CD4-positive, alpha-beta T cell treated with Interleukin-21 for 1 hour (primary cell): ENCODE data around the gene ZBTB25.

Experiments
- DNase-seq: peaks from one replicate; pipeline ENCODE4 v3.0.0-alpha.2; 2020

ZBTB25 gene

DNA sequence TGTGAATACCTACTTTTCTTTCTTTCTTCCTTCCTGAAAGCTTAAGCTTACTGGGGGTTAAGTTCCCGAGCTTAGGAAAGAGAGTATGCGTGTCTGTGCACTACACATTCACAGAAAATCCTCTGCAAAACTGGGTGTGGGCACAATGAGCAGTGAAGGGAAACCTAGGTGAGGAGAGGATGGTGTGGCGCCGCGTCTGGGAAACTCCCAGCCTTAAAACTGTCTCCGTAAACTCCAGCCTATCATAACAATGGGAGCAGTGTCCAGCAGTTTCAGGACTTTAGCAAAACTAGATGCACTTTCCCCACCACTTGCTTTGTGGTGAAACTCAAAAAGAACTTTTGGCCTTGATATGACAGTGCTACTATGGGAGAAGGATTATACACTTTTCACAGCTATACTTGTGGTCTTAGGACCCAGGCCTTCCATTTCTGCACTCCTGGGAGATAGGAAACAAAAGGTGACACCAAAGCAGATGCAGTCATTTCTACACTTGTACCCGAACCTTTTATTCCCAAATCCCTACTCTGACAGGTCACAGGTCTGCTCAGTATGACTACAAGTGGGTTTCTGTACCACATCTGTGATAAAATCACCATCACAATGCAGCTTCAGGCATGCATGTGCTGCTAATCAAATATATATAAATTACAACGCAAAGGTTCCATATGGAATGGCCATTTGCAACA lies 27.9 kb downstream of the ZBTB25 start:
- no peak for DNase-seq

DNA sequence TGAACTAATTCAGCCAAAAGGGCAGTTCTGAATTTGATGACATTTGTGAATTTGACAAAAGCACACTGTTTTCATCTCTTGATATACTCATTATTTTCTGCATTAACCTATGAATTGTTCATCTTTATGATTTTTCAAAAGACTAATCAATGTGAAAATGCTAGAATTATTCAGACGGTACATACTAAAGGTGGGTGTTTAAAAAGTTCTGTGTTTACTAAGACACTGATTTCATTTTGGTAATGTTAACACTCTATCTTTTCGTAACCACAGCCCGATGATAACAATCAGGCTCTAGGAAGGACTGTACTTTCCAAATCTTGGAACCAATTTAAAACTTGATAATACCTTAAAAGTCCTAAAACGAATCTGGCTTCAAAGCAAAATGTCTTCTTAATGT lies 28.9 kb downstream of the ZBTB25 start:
- DNase-seq: no peak

DNA sequence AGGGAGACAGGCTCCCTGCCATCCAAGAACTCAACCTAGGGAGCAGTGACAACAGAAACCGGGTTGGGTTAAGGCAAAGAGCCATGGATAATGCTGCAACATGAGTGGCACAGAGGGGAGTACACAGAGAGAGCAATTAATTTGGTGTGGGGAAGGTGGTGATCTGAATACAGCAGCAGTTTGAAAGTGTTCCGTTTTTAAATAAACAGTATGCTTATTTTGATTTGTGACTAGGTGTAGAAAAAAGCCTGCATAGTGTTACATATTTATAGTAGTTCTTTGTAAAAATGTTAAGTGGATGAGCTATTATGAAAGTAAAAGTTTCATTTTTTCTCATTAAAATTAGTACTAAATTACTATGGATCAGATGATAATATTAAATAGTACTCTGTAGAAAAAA lies 29.6 kb downstream of the ZBTB25 start:
- no peak for DNase-seq

DNA sequence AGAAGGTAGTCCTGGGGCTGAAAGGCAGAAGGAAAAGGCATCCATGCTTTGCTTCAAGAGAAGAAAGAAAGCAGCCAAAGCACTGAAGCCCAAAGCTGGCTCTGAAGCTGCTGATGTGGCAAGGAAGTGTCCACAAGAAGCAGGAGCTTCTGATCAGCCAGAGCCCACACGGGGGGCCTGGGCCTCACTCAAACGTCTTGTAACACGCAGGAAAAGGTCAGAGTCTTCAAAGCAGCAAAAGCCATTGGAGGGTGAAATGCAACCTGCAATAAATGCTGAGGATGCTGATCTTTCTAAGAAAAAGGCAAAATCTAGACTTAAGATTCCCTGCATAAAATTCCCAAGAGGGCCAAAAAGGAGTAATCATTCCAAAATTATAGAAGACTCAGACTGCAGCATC lies 35.2 kb downstream of the ZBTB25 start:
- DNase-seq: no peak

DNA sequence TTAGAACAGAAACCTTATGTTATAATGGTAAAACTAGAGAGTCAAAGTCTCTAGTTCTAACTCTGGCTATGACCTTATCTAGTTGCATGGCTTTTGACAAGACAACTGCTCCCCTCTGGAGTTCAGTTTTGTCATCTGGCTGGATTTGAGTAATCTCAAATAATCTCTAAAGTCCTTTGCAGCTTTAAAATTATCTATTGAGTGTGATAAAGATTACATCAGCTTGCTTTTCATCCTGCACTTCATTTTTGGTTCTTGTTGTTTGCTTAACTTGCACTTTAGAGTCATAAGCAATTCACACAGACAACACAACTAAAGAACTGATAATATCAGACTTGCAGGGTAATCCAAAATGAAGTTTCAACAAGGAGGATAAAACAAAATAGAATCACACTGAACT lies 36.1 kb downstream of the ZBTB25 start:
- no peak for DNase-seq

DNA sequence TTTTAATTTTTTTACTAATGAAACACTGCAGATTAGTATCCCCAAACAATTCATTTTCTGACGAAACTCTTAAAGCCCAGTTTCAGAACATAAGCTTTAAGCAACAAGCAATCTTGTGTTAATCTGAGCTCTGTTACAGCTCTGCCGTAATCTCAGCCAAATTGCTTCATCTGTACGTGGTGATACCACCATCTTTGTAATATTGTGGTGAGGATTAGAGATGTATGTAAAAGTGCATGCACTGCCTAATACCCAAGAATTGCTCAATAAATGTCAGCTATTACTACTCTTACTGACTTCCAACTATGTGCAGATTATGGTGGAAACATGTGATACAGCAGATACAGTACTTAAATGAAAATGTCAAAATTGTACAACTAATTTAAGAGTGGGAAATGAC lies 36.5 kb downstream of the ZBTB25 start:
- DNase-seq: no peak

DNA sequence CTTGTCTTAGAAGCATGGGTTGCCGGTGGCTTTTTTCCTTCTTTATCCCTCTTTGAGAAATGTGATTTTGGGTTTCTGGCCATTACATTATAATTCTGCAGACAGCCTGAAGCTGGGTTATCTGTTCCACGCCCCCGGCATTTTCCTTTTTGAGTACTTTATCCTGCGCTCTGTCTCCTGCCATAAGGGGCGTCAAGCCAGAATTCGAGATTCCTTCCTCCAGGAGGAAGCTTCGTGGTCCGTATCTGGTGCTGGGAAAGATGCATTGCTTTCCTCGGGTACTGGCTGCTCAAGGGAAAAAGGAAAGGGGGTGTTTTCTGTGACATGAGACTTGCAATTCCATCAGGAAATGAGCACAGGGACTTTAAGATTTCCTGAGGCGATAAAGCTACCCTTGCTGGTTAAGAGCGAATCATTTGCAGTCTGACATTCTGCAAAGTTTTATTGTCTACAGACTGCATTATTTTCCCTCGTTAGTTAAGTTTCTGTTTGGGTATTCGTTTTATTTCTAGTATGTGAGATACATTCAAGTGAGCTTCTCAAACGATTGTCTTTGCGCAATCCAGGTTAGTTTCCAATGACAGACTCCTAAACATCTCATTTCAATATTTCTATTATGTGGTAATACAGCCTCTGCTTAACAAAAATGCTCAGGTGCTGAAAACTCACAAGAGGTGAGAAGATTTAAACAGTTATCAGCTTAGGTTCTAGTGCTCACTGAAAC lies 37.6 kb downstream of the ZBTB25 start:
- no peak for DNase-seq

DNA sequence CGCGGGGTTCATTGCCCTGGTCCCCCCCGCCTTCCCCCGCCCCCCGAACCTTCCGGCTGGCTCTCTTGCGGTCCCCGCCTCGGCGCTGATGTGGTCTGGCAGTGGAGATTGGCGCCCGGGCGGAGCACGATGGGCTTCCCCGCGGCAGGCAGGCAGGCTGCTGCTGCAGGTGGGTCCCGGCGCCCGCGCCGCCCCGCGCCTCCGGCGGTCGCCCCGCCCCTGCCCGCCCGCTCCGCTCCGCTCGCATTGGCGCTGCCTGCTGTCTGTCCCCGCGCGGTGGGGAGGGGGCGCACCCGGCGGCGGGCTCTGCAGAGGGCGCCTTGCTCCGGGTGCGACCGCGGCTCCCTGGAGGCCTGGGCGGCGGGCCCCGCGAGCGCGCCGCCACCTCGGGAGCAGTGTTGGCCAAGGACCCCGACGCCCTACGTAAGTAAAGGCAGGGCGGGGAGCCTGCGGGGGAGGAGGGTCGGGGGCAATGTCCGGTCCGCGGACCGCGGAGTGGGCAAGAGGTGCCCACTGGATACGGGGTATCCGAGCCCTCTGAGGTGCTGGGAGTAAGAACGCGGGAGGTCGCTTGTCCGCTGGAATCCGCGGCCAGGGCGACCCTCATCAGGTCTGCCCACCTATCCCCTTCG lies 38.3 kb downstream of the ZBTB25 start, which contains the start of gene AKAP5:
Gene AKAP5, plus strand, starts transcription at position 309 of the 632 bp plus-strand sequence. CDS start 2,896 bp downstream, outside the sequence.
- DNase-seq: peak; percentile 77

DNA sequence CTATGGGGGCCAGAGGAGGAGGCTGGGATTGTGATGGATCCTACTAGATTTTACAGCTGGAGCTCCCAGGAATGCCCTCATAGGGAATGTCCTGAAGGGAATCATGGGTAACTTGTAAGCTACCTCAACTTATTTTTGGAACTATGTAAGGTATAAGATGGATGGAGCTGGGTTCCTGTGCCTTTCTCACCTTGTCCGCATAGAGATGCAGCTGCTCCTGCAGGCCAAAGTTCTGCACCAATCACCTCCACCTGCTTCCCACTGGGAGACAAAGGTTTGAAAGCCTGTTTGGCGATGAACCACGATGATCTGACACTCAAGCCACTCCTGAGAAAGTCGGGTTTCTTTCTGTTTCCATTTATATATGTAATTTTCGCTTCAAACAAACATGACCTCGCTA lies 39.0 kb downstream of the ZBTB25 start:
- DNase-seq: no peak

DNA sequence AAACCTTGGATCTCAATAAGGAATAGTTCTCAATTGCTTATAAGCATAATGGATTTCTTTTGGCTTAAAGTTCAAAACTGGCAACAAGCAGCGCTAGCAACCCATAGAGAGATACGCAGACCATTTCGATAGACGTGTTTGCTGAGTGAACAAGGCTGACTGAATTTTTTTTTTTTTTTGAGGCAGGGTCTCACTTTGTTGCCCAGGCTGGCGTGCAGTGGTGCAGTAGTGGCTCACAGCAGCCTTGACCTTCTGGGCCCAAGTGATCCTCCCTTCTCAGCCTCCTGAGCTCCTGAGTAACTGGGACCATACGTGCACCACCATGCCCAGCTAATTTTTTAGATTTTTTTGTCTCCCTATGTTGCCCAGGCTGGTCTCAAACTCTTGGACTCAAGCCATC lies 39.8 kb downstream of the ZBTB25 start:
- no peak for DNase-seq

DNA sequence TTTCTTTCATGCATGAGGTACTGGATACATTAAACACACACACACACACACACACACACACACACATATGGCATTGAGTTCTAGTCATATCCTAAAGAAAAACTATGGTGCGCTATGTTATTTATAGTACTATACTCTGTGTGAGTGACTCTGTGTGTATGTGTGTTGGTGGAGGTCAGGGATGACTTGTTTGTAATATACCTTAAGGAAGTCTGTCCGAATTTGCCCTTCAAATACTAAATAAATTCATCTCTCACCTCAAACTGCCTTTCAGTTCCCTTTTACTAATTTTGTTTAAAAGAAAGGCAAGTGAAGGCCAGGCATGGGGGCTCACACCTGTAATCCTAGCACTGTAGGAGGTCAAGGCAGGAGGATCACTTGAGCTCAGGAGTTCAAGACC lies 40.4 kb downstream of the ZBTB25 start:
- DNase-seq: no peak

DNA sequence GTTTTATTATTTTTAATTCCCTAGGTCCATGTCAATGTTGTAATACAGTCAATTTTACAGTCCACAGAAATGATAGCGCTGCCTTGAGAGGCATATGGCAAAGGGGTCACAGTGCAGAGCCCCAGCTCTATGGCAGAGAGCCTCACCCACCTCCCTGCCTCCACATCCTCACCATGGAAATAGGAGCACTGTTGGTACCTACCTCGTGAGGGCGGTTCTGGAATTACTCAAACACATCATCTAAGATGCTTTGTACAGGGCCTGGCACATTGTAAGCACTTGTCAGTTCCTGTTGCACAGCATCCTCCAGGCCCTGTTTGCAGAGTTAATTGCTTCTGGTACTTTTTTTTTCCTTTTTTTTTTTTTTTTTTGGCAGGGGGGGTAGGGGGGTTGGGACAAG lies 42.4 kb downstream of the ZBTB25 start:
- no peak for DNase-seq

DNA sequence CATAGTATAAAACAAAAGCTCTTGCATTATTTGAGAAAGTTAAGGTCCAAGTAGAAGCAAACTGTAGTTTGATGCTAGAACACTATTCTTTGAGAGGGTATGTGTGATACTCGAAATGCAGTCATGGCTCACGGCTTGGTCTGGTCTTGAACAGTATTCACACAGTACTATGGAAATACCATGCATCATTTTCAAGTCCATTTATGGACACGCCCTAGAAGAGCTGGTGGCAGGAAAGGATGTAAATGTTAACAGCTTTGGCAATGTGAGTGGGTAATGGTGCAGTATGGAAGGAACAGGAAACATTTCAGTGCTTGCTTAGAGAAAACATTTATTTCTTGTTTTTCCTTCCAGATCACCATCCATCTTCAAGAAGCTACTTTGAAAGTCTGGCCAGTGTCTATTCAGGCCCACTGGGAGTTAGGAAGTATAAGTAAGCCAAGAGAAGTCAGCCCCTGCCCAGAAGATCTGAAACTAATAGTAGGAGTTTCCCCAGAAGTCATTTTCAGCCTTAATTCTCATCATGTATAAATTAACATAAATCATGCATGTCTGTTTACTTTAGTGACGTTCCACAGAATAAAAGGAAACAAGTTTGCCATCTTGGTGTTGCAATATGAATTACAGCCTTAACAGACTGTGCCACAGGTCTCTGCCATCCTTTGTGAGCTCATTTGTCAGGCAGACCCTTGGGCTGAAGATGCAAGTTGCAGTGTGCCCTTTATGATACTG lies 44.1 kb downstream of the ZBTB25 start:
- DNase-seq: no peak

DNA sequence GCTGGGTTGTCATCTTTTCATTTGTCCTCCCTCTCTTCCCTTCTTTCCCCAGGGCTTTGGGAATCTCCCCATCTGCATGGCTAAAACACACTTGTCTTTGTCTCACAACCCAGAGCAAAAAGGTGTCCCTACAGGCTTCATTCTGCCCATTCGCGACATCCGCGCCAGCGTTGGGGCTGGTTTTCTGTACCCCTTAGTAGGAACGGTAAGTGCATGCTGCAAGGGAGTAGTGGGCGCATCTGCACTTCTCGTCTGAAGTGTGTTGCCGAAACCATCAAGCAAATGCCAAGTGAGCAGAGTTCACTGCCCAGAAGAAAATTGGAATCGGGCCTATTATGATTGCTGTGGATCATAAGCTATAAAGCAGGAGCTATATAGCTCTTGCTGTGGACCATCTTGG lies 49.0 kb downstream of the ZBTB25 start:
- no peak for DNase-seq

DNA sequence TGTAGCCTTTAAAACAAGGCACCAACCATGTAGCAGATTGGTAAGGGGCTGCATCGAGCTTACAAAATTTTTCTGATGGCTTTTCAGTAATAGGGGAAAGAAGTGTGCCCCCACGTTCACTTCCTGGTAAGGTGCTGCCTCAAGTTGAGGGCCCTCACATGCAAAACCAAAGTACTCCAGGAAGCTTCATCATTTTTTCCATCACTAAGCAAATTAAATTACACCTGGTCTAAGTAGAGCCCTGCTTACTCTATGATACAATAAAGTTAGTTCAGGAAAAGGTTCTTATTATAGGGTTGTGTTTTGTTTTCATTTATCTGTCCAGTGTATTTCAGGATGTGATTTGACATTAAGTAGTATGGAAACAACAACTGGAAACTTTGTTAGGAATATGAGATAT lies 53.4 kb downstream of the ZBTB25 start:
- DNase-seq: no peak

DNA sequence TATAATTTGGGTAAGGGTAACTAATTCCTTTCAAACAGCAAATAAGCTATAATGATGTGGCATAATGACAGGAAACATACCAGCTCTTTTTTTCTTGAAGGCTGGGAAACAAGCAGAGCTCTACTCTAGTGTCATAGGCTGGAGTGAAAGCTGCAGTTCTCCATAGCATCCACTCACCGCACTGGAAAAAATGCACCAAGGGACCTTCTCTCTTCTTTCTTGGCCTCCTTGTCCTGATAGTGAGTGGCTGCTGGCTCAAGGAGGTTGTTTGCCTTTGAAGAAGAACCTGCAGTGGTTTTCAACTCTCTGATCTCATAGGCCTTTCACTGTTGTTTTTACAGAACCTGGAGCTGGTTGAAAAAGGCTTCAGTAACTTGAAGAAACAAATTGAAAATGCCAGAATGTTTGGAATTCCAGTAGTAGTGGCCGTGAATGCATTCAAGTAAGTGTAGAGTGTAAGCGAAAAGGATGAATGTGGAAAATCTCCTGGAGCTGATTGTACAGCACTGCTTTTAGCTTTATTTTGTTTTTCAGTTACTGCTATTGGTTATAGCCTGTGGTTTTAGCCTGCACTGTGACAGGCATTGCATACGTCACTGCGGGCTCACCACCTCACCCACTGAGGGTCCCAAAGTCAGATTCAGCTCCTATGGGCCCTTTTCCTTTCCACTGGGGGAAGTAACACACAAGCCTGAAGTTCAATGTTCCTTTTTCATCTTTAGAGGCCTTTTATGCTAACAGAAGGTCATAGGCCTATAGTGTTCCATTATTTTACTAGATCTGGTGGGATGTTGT lies 55.6 kb downstream of the ZBTB25 start:
- DNase-seq: peak; percentile 26

DNA sequence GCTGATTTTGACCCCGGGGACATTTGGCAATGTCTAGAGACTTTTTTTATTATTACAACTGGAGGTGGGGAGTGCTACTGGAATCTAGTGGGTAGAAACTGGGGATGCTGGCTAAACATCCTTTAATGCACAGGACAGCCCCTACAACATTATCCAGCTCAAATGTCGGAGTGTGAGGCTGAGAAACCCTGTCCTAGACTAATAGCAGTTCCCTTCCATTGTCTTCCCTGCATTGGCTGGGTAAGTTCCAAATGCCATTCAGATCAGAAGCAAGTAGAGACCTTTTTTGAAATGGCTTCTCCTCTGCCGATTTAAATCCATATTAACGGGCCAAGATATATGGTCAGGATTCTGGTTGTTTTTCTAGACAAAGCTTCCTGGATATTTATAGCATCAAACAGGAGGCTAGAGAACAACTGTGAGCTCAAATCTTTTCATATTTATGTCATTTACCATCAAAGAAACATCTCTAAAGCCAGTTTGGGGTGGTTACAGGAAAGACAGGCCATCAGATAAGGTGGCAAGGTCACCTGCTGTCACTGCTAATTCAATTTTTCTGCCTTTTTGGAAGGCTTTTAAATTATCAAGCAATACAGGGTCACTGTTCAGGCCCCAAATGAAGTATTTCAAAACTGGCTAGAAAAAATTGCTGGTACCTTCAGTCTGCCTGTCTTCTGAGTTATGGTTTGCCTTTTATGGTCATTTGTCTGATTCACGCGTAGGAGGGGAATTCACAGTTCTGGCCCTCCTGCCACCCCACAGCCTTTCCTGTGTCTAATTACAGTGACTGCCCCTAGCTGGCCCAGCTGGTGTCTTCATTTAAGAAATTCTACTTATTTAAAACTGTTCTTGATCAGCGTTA lies 58.4 kb downstream of the ZBTB25 start:
- DNase-seq: peak; percentile 72

DNA sequence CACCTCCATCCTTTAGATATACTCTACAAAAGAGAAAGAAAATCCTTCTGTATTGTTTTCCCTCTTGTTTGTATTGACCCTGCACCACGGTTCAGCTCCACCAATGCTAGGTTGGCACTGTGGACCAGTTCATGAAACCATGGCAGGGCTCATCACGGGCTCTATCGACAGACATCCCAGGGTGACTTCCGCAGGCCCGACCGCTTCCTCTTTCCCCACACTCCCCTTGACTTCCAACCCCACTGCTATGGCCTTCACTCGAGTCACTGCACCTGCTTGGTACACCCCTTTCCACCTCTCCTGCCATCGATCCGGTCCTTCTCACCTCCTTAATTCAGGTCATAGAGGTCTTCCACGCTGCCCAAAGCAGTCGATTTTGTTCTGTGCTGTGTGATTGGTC lies 59.5 kb downstream of the ZBTB25 start:
- DNase-seq: no peak

DNA sequence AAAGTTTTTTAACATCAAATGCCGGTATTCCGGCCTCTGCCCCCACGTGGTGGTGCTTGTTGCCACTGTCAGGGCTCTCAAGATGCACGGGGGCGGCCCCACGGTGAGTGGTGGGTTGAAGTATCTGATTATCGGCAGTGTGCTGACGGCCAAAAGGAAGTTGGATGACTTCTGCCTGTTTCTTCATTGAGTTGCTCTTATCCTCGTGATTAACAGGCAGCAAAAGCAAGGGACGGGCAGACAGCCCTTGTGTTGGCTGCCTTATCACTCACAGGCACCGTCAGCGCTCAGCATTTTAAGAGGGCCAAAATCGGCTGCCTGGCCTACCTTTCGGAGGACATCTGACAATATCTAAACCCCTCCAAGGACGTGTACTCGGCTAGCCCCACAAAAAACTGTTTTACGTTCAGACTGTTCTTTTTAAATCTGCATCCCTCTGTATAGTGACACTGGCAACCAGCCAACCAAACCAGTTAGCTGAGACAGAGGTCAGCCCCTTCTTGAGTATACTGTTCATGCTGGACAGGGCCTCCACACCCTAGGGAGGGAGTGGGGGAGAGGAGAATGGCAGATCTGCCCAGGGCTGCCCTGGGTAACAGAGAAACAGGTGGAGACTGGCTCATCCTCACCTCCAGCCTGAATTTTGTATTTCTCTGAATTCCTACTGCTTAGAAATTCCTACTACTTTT lies 61.2 kb downstream of the ZBTB25 start:
- no peak for DNase-seq

DNA sequence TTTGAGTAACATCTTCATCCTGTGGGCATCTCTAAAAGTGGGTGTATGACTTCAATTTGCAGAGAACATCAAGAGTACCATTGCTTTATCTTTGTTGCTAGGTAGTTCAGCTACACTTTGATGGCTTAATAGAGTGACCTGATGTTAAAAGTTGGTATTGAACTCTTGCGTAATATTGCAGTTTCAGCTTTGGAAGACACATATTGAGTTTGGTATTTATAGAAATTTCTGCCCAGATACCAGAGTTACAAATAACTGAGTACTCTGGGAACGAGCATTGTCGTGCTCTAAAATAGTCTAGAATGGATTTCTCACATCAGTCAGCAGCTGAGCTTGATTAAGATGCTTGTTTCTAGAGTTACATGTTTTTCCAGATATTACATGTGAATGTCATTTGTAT lies 63.1 kb downstream of the ZBTB25 start:
- no peak for DNase-seq

DNA sequence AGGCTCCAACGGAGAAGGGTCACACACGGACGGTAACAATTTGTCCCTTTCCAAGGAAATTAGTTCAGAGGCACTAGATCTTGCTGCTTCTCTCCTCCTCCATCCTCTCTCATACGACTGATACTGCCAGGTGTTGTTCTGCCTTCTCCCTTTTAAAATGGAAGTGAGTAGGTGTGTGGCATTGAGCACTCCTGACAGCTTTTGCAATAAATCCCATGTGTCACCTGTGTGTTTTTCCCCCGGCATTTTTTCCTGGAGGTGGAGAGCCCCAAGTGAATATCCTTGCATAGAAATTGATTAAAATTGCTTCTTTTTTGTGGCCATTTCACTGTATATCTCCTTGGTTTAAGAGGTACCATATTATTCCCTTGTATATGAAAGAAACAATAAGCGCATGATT lies 64.5 kb downstream of the ZBTB25 start:
- DNase-seq: no peak
